Amniotic stem cell (primary cell): ENCODE measurements around the gene TMEM242.
"Not testable (repeated sequence)": the region's sequence is repeated elsewhere in the genome, so short reads cannot be mapped to it uniquely, and the experiment has no call there.

Experiments
- DNase-seq: peaks from one replicate; lab custom pipeline; 2025; lab: John Stamatoyannopoulos, UW

TMEM242 gene

DNA sequence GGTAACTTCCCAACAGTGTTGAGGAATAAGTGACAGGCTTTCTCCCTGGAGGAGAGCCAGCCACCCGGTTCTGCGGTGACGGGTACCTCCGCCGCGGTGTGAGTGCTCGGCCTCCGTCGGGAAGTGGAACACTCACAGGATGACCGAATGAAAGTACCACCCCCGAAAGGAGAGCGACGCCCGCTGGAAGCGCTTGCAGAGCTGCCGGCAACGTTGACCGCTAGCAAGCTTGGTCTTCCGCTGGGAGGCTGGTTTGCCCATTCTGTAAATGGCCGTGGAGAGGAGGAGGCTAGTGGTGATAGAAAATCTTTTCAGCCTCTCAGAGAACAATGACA lies 614 bp upstream of the TMEM242 start:
- no peak for DNase-seq

DNA sequence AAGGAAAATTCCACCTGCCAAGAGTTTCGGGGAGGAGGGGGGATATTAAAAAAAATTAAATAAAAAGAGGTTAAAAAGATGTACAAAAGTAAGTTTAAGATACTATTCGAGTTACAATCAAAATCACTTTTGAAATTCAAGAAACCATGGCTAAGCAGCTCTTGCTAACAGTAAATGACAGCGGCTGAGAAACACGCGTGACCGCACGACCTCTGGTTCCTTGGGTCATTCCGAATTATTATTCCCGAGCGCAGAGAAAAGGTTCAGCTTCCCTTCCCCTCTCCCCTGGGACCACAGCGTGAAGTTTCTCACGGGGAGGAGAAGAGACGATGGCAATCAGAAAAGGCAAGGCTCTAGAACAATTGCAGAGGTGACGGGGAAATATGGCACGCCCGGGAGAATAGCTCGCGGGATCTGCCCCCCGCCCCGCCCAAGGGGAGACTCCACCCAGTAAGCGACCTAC lies 496 bp downstream of the TMEM242 start:
- DNase-seq, result no peak

DNA sequence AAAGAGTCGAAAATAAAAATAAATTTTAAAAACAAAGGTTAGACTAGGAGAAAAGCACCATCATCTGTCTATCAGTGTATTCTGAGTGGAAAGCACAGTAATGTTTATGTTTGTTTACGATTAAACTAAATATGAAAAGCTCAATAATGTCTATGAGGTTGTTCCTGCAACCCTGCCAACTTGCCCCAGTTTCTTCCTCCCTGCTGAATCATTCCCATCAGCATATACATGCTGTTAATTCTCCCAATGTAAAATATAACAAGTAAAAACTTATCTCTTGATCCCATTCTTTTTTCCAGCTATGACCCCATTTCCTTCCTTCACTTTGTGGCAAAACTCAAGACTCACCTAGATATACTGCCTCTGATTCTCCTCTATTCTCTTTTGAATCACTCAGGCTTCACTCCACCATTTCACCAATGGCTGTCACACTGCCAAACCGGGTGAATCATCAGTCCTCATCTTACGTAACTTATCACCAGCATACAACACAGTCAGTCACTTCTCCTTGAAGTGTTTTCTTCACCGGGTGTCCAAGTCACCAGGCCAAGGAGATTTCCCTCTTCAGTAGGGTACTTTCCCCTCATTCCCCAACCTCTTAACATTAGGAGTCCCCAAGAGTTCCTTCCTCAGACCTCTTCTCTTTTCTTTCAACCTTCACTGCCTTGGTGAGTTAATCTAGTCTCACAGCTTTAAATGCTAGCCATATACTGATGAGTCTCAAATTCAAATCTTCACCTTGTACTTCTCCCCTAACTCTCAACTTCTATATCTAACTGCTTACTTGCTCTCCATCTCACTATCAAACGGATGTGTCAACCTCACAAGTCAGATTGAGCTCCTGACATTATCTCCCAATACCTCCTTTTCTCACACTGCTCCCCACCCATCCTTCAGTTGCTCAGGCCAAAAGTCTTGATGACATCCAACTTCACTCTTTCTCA lies 6.2 kb downstream of the TMEM242 start:
- DNase-seq, result no peak

GRCh38 chr6:157314705-157315321 lies 8.5 kb downstream of the TMEM242 start:
- DNase-seq, result no peak

GRCh38 chr6:157313531-157314467 lies 9.5 kb downstream of the TMEM242 start:
- no peak for DNase-seq

- DNase-seq, result no peak
Observed at GRCh38 chr6:157312757-157313156, 10.6 kb downstream of the TMEM242 start.

DNA sequence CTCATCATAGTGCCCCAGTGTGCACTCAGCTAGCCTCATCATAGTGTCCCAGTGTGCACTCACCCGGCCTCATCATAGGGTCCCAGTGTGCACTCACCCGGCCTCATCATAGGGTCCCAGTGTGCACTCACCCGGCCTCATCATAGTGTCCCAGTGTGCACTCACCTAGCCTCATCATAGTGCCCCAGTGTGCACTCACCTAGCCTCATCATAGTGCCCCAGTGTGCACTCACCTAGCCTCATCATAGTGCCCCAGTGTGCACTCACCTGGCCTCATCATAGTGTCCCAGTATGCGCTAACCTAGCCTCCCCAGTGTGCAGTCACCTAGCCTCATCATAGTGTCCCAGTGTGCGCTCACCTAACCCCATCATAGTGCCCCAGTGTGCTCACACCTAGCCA lies 12.6 kb downstream of the TMEM242 start:
- not testable (repeated sequence) for DNase-seq

DNA sequence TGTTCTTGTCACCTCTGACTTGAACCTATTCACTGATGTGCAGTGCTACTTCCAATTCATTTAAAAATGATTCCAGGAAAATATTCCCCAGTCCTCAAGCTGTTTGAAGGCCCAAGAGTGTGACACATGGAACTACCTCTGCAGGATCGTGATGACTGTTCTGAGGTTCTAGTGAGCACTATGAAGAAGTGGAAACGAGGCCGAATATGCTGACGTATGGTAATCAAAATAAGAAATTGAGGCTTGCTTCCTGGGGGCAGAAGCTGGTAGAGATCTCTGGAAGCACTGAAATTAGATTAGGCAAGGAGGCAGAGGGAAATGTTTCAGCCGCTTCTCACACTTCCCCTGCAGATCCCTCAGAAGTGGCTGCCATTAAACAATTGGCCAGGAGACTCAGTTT lies 15.7 kb downstream of the TMEM242 start:
- DNase-seq, result no peak

GRCh38 chr6:157305670-157306653 lies 17.4 kb downstream of the TMEM242 start:
- DNase-seq, result no peak

DNA sequence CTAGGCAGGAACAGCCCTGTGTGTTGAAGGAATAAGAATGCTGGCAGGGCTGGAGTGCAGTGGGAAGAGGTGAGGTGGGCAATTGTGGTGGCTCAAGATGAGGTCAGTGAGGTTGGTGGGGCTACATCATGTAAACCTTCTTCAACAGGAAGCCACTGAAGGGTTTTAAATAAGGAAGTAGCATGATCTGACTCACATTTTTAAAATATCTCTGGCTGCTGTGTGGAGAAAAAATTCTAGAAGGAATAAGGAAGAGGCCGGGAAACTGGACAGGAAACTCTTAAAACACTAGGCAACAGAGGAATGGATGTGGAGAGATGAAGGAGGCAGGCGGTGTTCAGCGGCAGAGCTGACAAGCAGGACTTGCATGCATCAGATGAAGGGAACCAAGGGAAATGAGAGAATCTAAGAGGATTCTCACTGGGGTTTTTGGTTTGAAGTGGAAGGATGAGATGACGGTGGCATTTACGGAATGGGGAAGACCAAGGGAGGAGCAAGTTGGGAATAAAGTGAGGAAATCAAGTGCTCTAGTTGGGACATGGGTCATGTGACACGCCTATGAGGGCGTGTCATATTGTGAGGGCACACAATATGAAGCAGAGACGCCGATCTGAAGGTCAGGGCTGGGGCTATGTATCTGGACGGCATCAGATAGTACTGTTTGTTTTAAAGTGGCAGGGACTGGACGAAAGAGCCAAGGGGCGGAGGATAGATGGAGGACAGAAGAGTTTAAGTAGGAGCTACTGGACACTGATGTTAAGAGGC lies 18.2 kb downstream of the TMEM242 start:
- DNase-seq, result no peak

DNA sequence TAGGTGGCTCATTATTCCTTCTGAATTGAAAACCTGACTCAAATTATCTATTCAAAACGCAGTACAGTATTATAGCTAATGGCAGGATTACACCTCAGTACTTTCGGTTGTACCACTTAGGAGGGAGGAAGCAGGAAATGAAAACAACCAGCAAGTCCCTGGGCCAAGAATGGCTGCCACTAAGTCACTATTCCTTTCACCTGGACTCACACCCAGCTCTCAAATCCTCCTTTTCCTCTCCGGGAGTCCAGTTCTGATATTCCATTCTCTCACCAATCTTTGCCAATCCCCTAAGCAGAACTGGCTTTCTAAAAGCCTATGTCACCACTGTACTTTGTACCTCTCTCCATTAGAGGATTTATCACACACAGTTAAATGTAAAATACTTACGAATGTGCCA lies 20.6 kb downstream of the TMEM242 start:
- DNase-seq, result no peak

DNA sequence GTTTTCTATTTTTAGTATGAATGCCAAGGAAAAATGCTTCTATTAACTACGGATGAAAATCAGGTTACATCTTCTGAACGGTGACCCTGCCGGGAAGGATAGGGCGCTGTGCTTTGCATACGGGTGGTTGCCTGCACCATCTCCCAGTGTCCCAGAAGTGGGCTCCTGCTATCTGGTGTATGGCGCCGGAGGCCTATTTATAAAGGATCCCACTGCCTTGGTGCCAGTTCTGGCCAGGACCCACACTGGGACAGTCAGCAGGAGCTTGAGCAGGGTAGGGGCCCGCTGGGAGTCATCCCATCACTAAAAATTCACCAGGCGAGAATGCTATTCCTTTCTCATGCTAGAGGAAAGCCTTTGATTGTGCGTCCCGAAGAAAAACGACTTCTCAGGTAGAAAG lies 22.9 kb downstream of the TMEM242 start:
- DNase-seq, result no peak

DNA sequence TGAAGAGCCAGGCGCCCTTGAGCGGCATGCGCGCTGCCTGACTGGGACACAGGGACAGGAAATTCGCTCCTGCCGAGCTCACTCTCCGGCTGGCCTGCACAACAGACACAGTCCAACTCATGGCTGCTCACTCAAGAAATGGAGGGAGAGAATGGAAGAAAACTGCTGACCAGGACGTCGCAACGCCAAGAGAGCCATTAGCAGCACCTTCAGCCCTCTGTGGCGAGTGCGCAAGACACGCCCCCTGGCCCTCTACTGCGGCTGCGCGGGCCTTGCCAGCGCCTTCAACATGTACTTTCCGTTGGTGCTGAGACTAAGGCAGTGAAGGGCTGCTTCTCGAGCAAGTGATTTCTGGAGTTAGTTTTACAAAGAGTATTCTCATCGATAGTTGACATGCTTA lies 23.3 kb downstream of the TMEM242 start:
- DNase-seq, result no peak

GRCh38 chr6:157298216-157298724 lies 25.0 kb downstream of the TMEM242 start:
- no peak for DNase-seq

DNA sequence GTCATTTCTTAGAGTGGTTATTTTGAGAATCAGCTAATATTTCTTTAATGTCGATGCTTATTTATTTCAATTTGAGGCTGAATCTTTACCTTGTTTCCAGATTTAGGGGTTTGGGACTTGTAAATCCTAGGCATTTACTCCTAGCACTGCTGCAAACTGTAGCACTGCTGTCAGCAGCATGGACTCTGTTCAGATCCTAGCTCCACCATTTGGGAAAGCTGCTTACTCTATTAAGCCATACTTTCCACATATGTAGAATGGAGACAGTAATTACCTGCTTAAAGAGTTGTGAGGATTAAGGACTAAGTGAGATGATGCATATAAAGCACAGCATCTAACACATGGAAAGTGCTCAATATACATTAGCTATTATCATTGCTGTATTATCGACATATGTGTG lies 28.7 kb downstream of the TMEM242 start:
- DNase-seq, result no peak

DNA sequence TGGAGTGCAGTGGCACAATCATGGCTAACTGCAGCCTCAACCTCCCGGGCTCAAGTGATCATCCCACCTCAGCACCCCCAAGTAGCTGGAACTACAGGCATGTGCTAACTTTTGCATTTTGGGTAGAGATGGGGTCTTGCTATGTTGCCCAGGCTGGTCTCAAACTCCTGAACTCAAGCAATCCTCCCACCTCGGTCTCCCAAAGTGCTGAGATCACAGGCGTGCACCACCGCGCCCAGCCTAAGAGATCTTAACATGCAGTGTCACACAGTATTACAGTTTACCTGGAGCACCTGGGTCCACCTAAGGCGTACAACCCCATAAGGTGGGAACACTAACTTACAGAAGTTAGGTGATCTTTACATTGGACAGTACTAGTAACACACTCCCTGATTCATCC lies 29.5 kb downstream of the TMEM242 start:
- no peak for DNase-seq

DNA sequence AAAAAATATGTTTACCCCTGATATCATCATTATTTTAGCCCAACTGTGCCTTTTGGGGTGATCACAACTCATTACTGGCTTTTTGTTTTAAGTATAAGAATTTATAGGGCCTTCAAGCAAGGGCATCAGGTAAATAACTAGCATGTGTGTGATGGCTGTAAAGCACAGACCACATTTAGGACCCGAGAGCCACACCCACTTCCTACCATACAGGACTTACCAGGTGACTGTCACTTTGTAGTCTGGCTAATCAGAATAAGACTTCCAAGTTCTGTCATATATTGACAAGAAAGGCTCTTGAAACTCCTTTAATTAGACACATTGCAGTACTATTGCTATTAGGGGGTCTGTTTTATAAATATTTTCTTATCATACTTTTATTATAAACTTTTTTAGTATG lies 31.1 kb downstream of the TMEM242 start:
- no peak for DNase-seq

- no peak for DNase-seq
Observed at GRCh38 chr6:157291356-157291755, 32.0 kb downstream of the TMEM242 start.

DNA sequence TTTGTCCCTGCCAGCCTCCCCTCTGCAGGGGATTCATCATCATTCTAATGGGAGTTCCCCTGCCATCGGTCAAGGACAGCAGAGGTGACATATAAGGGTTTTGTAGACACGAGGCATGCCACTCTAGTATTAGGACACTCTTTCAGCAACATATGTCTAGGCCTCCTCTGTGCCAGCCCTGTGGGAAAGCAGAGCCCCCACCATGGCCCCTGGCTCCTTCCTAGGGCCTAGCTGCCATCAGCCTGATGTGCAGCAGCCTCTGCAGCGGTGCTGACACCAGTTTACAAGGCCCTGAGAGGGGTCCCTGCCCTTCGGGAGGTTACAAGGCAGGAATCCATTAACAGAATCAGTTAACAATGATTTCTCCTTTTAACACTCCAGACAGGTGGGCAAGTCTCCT lies 32.5 kb downstream of the TMEM242 start:
- no peak for DNase-seq

GRCh38 chr6:157289764-157290163 lies 33.6 kb downstream of the TMEM242 start:
- no peak for DNase-seq
